TTC549 (cell line): ENCODE results near the gene AFG1L.

ENCODE experiments used
- FAIRE-seq: peaks from 2 replicates; lab custom pipeline; 2012; peaks lifted over from hg19 to GRCh38; lab: Jason Lieb, UNC

AFG1L gene

DNA sequence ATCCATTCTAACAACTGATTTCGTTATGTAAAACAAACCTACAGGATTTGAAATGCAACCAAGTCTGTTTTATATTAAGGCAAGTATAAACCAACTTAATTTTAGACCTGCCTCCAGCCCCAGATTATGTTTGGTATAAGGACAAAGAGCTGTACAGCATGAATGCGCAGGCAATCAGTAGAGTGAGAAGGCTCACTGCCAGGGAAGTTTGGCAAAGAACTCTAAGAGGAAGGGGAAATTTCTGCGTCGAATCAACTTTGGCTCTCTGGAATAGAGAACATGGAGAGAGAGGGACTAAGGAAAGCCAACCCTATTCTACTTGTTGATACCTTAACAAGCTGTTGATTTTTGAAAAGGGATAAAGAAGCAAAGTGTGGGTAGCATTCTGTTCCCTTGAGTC is 168.9 kb downstream of the AFG1L start:
- no peak for FAIRE-seq

DNA sequence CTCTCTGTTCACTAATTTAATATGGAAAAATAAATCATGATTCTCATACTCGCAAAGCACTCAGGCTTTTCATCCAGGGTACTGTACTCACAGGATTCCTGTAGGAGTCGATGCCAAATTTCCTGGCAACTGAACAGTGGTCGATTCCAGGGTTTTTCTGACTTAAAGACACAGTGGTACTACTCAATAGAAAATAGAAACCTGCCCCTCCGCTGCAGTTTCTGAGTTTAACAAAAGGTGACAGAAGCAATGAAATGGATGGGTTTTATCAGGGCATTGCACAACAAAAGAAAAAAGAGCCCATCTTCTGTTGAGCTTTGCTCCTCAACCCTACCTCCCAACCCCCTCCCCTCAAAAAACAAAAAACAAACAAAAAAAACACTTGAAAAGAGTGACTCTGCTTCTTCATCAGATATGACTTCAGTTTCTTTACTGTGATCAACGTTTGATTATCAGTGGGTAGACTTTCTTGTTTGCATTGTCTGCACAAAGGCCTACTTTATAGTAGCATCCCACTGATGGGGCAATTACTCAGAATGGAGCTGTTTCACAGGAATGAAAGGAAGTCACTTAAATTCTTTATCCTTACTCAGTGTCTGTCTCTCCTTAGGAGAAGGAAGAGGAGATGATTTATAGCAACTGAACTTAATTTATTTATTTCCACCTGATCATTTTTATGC is 169.7 kb downstream of the AFG1L start:
- no peak for FAIRE-seq

DNA sequence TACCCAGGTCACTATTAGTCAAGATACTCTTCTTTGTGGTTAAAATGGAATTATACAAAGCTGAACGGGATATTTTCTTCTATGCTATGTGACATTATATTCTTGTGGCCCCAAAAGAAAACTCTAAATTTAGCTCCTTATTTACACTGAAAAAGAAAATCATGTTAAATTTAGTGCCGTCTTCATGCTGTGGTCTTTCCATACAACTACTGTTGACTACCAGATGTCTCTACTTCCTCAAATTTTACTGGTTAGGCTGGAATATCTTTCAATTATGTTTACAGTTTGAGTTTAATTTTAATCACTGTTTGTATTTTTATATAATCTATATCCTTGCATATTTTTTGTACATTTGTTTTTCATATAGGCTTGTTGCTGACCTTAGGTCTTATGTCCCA is 170.2 kb downstream of the AFG1L start:
- no peak for FAIRE-seq

DNA sequence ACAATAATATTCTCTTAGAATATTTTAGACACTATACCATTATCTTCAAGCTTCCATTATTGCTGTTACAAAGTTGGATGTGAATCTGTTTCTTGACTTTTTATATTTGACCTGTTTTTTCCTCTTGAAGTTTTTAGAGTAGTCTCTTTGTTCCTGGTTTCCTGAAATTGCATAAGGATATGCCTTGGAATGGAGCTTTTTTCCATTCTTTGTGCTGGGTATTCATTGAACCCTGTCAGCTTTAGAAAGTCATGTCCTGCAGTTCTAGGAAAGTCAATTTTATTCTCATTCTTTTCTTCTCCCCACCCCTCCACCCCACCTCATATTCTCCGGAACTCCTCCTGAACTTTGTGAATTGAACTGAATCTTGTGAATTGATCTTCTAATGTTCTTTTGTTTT is 173.5 kb downstream of the AFG1L start:
- no peak for FAIRE-seq

DNA sequence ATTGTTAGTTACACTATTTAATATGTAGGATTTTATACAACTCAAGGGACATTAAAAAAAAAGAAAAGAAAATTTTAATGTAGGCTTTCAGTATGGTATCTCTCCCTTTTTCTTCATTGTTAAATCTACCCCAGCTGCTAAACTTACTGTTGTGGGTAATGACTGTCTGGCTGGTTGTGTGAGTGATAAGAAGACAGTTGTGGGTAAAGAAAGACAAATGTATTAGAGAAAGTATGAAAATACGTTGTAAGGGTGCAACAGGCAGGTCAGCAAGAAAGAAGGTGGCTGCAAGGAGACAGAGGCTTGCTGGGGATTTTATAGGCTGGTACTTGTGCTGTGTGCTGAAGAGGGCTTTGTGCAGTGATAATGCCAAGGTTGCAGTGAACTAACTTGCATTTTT is 174.5 kb downstream of the AFG1L start:
- FAIRE-seq: no peak

DNA sequence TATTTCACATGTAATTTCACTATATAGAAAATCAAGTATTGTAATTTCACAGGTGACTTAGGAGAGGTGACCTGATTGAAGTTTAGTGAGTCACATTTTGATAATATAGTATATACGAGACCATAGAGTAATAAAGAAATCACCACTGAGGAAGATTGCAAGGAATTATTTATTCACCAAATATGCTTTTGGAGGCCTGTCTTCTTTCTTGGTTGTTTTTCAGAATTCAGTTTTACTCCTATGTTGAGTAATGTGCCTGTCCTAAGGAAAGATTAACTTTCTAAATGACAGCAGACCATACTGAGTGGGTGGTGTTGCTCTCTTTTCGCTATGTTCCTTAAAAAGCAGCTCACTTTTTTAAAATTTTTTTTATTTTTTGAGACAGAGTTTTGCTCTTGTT is 178.3 kb downstream of the AFG1L start:
- FAIRE-seq: no peak

DNA sequence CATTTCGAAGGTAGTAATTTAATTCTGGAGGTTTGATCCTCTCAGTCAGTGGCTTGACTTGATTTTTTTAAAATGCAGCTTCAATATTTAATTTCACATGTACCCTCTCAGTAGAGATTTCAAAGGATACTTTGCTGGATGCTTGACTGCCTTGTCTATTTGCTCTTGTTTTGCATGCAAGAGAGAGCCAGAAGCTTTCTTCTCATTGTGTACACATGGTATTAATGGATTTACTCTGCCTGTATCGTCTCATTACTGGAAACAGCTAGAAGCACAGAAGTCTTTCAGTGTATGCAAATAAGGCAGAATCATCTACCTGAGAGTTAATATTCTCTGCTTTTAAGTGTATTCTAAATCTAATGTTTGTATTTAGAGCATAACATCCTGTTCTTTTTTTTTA is 181.5 kb downstream of the AFG1L start:
- no peak for FAIRE-seq

DNA sequence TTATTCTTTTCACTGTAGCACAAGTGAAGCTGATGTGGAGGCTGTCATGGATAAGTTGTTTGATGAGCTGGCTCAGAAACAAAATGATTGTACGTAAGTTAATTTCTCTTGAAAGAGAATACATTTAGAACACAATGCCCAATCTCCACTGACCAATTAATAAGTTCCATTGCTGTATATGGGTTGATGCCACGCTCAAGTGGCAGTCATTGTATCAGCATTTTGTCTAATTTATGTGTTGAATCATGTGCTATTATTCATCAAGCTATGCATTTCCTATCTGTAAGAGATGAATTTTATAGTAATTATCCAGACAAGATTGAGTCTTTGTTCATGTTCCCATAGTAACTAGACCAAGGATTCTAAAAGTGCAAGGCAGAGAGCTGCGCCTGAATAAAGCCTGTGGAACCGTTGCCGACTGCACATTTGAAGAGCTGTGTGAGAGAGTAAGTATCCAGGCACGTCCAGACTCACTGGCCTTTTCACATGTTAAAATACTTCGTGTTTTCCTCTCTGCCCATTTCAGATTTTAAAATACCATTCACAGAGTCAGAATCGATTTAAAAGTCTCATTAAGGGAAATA is 182.1 kb downstream of the AFG1L start:
- FAIRE-seq: no peak

DNA sequence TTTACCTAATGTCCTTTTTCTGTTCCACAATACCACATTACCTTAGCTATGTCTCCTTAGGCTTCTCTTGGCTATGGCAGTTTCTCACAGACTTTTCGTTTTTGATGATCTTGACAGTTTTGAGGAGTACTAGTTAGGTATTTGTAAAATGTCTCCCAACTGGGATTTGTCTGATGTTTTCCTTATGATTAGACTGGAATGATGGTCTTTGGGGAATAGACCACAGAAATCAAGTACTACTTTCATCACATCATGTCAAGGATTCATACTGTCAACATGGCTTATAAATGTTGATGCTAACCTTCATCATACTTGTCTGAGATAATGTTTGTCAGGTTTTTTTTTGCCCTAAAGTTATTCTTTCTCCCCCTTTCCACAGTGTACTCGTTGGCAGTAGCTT is 187.7 kb downstream of the AFG1L start:
- no peak for FAIRE-seq

DNA sequence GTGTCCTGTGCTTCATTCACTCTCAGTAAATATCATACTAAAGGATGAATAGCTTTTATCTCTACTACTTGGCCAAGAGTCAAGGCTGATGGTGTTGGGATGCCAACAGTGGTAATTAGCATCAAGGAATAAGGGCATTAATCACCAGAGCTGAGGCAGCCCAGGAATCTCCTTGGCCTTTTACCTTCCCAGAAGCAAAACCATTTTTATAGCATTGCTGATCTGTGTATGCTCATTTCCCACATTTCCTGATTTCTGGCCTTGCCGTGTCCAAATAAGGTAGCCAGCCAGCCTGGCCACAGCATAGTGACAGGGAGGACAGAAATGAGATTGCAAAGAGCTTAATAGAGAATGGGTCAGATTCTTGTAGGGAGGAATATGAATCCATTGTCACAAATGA is 189.2 kb downstream of the AFG1L start:
- FAIRE-seq: no peak

DNA sequence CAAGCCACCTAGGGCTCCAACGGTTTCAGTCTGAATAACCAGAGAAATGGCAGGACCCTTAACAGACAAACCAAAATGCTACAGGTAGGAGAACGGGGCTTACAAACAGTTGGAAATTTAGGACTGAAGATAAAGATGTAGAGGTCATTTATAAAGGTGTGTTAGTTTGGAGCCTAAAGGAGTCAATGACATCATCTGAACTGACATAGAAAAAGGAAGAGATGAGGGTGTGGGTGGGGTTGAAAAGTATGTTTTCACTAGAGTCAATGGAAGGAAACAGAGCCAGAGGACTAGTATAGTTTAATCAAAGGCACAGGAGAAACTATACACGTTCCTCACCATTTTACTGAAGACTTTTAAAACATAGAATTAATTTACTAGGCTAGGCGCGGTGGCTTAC is 194.8 kb downstream of the AFG1L start:
- FAIRE-seq: no peak

DNA sequence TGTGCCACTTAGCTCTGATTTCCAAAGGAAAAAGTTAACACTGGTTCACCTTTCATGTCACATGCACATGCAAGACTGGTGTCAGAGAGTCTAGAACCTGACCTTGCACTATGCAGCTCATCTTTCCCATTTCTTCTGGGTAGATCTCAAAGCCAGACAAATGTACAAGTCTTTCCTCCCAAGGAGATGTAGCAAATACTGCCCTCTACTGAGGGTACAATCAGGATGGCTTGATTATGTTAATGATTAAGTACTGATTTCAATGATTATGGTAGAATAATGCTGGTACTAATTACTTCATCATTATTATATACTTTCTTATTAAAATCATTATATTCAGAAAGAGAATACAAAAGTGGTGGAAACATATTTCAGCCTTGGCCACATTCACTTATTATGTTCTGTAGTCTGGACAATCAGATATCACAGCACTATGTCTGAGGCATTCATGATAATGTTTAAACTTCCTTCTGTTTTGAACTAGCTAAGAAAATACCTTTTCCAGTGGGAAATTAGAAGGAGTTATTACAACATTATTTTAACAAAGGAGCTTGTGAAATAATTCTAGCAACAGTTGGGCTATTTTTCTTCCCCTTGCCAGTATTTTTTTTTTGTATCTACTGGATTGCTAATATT is 197.4 kb downstream of the AFG1L start:
- FAIRE-seq: peak; percentile 94

DNA sequence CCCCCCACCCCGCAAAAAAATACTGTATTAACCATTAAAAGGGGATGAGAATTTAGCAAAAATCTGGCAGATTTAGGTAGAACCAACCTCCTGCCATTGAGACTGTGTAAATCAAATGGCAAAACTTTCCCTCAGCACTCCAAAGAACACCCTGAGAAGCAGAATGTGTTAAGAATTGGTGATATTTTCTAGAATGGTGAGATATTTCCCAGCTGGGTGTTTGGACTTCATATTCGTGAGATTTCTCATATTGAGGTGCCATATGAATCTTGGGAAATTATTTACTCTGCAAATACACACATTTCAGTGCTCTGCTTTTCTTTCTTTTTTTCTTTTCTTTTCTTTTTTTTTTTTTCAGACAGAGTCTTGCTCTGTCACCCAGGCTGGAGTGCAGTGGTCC is 199.6 kb downstream of the AFG1L start:
- no peak for FAIRE-seq

DNA sequence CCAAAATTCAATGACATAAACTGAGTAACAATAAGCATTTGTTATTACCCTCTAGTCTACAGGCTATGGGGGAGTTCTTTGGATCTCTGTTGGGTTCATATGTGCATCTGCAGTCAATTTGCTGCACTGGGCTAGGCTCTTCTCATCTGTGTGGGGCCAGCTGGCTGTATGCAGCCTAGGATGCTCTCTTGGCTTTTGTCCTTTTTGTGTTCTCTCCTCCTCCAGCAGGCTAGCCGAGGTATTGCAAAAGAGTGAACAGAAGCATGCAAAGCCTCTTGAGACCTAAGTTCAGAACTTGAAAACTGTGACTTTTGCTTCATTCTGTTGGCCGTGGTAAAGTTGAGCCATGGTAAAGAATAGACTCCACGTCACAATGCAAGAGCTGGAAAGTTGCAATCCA is 203.0 kb downstream of the AFG1L start:
- no peak for FAIRE-seq

DNA sequence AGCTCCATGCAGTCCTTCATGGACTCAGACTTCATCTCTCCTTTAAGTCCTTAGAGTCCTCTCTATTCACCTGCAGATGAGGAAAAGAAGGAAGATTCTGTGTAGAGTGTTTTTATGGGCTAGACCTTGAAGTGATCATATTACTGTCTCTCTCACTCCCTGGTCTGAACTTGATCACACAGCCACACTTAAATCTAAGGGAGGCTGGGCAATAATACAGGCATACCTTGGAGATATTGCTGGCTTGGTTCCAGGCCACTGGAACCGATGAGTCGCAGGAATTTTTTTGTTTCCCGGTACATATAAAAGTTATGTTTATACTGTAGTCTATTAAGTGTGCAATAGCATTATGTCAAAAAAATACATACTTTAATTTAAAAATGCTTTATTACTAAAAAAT is 206.7 kb downstream of the AFG1L start:
- no peak for FAIRE-seq

DNA sequence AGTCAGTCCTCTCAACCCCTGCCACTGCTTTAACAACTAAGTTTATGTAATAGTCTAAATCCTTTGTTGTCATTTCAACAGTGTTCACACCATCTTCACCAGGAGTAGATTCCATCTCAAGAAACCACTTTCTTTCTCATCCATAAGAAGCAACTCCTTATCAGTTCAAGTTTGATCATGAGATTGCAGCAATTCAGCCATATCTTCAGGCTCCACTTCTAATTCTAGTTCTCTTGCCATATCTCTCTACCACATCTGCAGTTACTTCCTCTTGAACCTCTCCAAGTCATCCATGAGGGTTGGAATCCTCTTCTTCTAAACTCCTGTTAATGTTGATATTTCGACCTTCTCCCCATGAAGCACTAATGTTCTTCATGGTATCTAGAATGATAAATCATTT is 208.0 kb downstream of the AFG1L start:
- FAIRE-seq: no peak

DNA sequence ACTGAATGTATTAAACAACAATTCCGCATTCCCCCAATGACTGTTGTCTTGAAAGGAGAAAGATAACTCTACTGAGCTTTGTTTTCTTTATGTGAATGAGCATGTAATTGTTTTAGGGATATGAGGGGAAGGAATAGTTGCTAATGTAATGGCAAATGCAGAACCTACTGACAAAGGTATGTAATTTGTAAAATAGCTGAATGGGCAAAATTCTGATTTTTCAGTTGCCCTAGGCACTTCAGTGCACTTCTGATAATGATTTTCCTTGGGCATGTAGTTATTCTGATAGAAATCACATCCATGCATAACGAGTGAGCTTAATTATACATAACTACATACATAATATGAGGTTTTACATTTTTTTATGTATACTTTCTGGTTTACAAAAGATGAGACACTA is 212.5 kb downstream of the AFG1L start:
- FAIRE-seq: no peak

DNA sequence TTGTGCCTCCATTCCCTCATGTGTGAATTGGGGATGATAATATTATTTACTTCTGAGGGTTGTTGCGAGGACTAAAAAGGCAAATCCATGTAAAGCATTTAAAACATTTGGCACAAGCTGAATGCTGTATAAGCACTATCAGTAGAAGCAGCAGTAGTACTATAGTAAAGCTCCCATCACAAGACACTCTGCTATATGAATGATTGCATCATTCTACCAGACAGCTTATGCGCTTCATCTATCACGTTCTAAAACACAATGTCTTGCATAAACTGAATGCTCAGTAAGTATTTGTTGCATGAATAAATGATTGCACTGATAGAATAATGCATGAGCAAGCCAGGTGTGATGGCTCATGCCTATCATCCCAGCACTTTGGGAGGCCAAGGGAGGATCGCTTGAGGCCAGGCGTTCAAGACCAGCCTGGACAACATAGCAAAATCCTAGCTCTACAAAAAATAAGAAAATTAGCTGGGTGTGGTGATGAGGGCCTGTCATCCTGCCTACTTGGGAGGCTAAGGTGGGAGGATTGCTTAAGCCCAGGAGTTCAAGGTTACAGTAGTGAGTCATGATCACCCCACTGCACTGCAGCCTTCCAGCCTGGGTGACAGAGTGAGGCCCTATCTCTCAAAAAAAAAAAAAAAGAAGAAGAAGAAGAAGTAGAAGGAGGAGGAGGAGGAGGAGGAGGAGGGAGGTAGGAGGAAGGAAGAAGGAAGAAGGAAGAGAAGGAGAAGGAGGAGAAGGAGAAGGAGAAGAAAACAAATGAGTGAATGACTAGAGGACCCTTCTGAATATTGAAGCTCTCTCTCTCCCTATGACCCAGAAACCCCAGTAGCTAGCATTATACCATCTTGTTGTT is 215.8 kb downstream of the AFG1L start:
- no peak for FAIRE-seq

DNA sequence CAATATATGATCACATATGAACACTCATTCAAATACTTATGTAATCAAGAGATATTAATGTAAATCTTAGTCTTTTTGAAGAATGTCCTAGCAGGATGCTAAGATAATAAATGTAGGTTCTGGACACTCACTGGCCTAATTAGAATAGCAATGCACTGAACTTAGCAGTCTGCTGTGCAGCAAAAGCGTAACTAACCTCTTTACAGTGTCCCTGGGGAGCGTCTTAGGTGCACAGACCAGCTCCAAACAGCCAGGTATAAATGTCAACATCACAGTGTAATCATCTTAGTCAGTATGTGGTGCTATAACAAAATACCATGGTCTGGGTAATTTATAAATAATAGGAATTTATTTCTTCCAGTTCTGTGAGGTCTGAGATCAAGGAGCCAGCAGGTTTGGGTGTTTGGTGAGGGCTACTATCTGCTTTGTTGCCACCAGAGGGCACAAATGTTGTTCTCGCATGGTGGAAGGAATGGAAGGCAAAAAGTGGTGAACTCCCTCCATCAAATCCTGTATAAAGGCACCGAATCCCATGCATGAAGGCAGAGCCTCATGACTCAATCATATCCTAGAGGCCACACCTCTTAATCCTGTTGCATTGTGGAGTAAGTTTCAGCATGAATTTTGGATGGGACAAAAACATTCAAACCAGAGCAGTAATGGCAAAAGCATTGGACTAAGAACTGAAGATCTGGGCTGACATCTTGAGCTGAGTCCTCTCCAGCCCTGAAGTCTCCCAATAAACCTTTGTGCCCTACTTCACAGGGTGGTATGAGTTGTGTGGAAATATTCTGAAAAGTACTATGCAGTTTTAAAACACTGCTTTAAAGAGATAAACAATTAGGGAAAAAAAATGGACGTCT is 224.1 kb downstream of the AFG1L start:
- peak; percentile 7 for FAIRE-seq

DNA sequence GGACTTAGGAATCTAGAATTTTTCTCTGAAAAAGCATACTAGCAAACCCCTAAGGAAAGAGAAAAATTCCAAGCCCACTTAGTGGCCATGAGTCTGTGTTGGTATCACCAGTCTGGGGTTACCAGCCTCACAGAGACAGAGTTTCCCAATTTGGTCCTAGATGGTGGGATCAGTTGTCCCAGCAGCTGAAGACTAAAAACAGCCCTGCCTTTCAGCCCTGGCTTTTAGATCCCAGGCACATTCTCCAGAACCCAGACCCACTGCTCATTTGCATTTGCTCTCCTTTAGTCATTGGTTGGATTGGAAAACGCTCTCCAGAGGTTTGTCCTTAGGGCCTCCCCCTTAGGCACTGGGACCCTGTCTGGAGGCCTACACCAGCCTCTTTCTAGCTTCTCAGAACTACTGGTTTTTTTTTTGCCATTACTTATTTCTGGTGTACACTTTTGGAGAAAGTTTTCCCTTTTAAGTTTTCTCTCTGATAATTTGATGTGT is 226.8 kb downstream of the AFG1L start:
- no peak for FAIRE-seq

DNA sequence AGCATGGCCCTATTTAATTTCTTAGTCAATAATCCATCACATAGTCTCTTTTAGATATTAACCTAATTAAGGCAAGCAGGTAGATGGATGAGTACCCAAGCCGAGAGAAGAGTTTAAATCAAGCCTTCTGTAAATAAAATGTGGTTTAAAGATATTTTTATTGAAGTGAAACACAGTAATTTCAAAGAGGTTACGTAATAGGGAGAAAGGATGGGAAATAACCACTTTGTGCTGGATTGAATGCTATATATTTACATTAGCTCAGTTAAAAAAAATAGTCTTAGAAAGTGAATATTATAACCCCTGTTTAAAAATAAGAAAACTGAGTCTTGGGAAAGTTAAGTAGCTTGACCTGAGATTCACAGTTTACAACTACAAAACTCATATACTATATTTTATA is 228.8 kb downstream of the AFG1L start:
- FAIRE-seq: no peak
